ENCODE measurements around the gene VIL1.

Gene VIL1

DNA sequence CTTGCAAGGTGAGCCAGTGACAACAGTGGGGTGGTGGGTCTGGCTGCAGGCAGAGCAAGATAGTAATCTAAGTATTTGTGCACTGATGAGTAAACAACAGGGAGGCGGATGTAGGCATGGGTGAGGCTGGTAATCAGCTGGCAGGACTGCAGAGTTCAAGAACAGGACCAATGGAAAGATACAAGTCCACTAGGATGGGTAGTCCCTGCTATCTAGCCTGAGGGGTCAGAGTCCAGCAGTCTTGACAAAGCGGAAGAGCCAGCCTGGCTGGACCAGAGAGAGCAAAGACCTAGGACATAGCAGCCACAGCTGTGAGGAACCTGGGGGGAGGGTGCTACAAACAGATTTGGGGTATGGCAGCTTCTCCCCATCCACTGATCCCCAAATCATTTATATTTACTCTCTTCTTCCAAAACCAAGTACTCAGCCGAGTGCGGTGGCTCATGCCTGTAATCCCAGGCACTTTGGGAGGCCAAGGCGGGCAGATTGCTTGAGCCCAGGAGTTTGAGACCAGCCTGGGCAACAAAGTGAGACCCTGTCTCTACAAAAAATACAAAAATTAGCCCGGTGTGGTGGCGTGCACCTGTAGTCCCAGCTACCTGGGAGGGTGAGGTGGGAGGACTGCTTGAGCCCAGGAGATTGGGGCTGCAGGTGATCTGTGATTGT is 25.9 kb downstream of the VIL1 start:
- no peak for DNase-seq (ENCODE audit: low read depth in 2 of 2)

DNA sequence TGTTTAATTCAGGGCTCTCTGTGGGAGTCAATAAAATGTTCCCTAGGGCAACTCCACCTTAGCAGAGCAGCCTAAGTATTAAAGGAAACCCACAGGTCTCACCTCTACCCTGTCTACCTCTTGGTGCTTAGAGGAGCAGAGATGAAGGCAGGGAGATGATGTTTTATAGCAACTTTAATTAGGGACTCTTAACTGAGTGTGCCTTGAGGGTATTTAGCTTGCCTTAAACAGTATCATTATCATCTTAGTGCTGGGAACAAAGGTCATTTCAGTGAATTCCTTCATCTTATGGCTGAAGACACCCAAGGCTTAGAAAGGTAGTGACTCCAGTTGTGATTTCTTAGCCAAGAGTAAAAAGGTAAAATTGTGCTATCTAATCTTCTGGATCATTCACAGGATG is 26.7 kb downstream of the VIL1 start:
- DNase-seq (ENCODE audit: low read depth in 2 of 2), result no peak

DNA sequence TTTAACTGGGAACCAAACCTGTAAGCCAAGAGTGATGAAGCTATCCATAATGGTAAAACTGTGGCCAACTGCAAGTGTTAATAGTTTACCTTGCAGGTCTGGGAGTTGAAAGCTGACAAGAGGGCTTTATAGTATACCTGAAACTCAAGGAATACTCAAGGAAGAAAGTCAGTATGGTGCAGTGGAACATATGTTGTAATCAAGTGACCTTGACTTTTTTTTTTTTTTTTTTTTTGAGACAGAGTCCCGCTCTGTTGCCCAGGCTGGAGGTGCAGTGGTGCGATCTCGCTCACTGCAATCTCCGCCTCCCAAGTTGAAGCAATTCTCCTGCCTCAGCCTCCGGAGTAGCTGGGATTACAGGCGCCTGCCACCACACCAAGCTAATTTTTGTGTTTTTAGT is 27.6 kb downstream of the VIL1 start:
- no peak for DNase-seq (ENCODE audit: low read depth in 2 of 2)

DNA sequence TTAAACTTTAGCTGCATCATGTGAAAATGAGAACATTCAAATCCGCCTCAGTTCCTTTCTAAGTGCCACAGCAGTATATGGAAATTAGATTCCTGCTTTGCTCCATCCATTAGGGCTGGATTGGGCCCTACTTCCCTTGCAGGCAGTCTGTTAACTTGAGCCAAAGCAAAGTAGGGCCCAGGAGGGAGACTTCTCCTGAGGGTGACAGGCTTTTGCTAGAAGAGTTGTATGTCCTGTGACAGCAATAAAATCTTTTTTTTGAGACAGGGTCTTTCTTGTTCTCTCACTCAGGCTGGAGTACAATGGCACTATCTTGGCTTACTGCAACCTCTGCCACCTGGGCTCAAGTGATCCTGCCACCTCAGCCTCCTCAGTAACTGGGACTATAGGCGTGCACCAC is 28.1 kb downstream of the VIL1 start:
- DNase-seq (ENCODE audit: low read depth in 2 of 2), result no peak

DNA sequence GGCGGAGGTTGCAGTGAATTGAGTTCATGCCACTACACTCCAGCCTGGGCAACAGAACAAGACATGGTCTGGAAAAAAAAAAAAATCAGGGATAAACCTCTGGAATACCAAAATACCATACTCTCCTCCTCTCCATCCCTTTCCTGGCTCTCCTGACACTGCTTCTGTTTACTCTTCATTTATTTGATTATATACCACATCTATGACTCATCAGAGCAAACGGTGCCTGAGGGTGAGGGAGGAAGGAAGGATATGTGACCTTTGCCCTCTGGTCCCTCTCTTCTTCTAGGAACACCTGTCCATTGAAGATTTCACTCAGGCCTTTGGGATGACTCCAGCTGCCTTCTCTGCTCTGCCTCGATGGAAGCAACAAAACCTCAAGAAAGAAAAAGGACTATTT is 30.0 kb downstream of the VIL1 start:
- DNase-seq (ENCODE audit: low read depth in 2 of 2), result no peak

DNA sequence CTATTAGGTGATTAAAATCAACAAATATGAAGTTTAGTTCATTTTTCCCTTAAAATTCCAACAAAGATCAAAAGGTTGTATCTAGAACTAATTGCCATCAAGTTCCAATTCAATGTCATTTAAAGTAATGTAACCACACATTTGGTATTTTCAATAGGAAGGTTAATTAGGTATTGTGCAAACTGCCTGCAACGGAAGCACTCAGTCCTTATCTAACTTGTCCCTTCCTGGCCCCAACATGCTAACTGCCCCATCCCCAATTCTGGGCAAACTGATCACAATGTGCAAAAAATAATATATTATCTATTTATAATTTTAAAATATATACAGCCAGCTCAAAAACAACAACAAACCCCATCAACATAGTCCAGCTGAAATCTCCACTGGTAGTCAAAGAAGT is 33.2 kb downstream of the VIL1 start:
- no peak for DNase-seq (ENCODE audit: low read depth in 2 of 2)

DNA sequence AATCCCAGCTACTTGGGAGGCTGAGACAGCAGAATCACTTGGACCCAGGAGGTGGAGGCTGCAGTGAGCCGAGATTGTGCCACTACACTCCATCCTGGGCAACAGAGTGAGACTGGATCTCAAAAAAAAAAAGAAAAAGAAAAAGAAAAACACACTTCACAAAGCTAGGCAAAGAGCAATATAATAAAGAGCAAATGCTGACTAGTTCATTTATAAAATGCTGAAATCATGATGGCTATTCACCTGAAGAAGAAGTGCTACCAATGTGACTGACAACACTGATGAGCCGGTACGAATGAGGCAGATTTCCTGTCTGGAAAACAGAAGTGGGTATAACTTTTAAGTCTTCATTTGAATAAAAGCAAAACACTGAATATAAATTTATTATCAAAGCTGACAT is 37.9 kb downstream of the VIL1 start:
- DNase-seq (ENCODE audit: low read depth in 2 of 2), result no peak

DNA sequence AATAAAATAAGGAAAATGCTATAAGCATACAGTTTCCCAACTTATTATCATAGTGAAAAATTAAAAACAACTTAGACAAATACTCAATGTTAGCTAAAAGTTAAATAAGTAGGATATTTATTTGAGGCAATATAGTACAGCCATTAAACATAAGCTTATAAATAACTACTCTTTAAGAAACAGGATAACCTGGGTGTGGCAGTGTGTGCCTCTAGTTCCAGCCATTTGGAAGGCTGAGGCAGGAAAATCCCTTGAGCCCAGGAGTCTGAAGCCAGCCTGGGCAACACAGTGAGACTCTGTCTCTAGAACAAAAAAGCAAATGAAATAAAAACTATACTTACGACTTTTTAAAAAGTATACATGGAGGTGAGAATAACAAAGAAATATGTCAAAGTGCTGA is 39.7 kb downstream of the VIL1 start:
- no peak for DNase-seq (ENCODE audit: low read depth in 2 of 2)

DNA sequence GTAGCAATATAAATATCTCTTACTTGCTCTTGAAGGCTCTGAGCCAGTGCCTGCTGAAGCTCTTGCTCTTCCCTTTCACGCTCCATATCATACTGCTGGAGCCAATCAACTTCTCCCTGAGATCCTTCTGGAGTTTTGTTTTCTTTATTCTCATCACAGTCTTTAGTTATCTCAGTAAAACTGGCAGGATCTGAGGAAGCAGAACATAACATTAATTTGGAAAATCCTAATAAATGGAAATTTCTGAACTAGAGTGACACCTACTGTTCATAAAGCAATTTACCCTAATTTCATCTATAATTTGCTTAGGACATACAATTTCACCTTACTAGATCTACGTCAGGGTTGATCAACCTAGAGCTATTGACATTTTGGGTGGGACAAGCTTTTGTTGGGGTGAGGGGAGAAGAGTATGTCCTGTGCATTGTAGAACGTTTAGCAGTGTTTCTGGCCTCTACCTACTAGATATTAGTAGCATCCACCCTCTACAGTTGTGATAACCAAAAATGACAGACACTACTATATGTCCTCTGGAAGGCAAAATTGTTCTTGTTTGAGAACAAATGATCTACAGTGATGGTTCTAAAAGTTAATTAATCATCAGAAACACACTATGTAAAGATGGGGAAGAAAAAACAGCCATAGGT is 47.2 kb downstream of the VIL1 start:
- no peak for DNase-seq (ENCODE audit: low read depth in 2 of 2)

DNA sequence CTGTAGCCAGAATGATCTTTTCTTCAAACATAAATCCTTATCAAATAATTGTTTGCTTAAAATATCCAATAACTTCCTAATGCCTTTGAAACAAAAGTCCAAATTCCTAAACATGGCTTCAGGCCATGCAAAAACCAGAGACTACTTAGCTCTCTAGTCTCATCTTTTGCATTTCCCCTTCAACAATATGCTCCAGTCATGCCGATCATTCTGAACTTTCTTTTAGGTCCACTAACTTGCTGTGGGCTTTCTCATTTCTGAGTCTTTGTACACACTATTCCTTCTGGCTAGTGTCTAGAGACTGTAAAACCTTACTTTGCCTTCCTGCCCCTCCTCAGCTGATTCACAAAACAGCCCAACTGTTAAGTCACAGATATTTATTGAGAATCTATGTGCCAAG is 51.5 kb downstream of the VIL1 start:
- no peak for DNase-seq (ENCODE audit: low read depth in 2 of 2)

DNA sequence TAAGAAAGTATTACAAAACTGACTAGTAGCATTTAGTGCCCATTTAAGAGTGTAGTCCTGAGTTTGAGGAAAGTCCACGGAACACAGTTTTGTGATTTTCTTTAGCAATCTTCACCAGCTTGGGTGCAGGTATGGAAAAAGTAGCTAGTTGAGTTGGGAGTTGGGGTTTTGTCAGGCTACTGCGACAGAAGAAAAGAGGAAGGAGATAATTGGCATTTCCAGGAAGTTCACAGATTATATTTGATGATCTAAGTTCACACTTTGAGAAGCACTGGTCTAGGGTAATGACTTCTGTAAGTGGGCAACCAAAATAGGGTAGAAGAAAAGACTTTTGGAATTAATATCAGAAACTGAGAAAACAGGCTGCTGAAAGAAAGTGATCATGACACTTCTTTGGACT is 52.1 kb downstream of the VIL1 start:
- no peak for DNase-seq (ENCODE audit: low read depth in 2 of 2)

DNA sequence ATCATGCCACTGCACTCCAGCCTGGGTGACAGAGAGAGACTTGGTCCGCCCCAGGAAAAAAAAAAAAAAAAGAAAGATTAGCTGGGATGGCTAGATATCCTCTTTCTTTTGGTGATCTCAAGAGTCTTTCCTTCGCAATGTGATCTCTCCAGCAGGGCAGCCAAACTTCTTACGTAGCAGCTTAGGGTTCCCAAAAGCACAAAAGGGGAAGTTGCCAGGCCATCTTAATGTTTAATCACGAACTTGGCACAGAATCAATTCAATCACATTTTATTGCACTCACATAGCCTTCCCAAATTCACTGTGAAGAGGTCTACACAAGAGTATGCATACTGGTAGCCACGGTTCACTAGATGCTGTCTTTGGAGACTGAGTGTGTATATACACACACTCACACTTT is 53.1 kb downstream of the VIL1 start:
- DNase-seq (ENCODE audit: low read depth in 2 of 2), result no peak

DNA sequence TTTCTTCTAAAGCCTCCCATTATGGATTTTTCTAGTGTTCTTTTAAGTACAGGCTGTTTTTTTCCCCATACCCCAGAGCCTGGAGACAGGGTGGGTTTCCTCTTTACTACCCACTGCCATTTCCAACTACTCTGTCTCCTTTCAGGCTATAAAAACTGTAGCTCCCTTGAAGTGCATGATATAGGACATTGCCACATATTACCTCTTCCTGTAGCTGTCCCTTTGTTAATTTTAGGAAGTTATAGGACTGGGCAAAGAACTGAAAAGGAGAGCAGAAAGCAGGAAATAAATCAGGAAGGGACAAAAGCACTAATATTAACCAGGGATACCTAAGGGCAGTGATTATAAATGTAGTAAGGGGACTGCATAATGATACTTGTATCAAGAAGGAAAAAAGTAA is 54.1 kb downstream of the VIL1 start:
- no peak for DNase-seq (ENCODE audit: low read depth in 2 of 2)

DNA sequence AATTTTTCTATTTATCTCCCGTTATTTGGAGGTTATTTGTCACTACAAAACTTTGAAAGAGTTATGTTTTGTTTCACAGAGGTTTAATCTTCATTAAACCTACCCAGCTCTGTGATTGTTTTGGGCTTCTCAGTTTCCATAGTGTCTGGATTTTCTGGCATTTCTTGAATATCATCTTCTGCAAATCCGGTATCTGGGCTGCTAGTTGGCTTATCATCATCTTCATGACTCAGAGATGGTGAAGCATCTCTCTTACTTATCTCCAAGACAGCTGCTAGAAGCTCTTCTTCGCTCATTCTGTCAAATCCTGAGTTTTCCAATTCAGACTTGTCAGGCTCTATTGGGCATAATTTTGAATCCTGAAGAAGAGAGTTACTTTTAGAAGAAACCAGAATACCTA is 55.6 kb downstream of the VIL1 start:
- no peak for DNase-seq (ENCODE audit: low read depth in 2 of 2)

DNA sequence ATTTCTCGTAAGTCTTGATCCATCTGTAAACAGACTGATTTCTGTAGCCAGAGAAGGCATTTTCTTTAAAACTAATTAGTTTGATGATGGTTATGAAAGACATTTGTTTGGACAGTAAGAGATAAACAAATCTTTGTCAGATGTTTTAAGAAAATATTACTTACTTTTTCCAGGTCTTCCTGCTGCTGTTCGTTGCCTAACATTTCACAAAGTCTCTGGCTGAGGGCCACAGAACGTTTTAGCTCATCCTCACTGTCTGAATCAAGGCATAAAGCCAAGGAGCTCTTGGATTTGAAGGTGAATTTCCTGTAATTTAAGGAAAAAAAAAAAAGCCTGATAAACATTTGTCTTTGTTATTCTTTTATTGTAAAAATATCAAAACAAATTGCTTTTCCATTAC is 57.8 kb downstream of the VIL1 start:
- DNase-seq (ENCODE audit: low read depth in 2 of 2), result no peak

DNA sequence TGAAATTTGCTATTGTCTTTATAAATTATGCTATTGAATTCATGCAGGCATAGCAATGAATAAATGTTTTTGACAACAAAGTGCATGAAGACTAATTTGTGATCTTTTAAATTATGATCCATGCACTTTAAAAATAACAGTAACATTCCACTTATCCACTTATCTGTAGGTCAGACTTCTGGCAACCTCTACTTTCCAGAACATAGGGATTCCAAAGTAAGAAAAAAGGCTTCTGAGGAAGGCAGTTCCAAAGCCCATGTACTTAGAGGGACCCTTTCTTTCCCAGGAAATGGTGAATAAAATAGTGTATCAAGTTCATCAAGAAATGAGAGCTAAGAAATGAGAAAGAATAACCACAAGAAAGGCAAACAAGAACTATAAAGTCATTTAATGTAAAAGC is 58.3 kb downstream of the VIL1 start:
- no peak for DNase-seq (ENCODE audit: low read depth in 2 of 2)

DNA sequence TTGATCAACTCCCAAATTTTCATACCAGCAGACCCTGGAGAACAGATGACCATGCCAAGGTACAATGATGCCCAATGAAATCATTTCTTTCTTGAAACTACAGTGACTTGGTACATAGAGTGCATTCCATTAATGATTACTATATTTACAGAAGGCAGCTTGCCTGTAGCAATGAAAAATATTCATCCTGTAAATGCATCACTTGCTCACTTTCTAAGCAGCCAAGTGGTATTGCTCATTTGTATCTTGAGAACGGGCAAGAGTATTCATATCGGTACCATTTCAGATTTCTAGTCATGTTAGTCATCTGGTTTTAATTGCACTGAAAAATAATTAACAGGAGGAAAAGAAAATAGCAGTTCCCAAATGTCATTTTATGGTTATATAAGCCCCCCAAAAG is 59.6 kb downstream of the VIL1 start:
- no peak for DNase-seq (ENCODE audit: low read depth in 2 of 2)

DNA sequence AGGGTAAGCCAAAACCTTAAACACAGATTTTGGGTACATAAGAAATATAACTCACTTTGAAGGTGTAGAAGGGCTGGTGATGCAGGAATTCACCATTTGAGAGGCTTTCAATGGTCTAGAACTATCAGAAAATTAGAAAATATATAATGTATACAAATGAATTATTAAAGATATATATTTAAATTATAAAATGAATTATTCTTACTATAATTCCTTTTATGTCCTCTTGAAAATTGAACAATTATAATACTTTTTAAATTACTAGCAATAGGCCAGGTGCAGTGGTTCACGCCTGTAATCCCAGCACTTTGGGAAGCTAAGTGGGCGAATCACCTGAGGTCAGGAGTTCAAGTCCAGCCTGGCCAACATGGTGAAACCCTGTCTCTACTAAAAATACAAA is 60.7 kb downstream of the VIL1 start:
- no peak for DNase-seq (ENCODE audit: low read depth in 2 of 2)

DNA sequence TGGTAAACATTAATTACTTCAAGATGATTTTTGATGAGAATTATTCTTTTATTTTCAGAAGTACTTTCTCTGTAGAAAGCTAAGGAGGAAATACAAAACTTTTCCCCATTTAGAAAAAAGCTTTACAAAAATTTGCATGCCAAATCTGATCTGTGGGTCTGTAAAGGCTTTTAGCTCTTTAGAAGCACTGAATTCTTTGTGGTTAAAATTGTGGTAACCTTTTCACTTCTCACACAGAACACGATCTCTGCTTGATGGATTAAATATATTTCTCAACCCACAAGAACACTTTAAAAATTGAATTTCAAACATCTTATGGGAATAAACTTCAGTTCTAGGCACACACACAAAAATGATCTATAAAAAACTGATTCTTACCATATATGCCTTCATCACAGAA is 63.7 kb downstream of the VIL1 start:
- no peak for DNase-seq (ENCODE audit: low read depth in 2 of 2)

DNA sequence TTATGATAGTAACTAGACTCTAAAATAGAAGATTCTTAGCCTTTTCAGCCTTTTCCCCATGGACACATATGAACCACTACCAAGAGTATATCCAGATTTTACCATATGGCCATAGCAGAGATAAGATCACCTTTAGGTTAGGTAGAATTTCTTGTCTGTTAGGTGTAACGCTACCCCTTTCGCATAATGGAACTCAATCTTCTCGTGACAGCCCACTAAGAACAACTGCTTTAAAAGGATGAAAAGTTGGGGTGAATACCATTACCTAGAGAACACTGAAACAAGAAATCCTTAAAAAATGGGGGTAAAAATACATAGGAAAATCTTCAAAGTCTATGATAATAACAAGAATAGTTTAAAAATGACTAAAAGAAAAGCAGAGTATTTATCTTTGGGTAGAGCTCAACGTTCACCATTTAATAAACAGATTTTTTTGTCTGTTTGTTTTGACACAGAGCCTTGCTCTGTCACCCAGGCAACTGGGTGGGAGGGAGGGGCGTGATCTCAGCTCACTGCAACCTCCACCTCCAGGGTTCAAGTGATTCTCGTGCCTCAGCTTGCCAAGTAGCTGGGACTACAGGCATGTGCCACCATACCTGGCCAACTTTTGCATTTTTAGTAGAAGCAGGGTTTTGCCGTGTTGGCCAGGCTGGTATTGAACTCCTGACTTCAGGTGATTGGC is 67.2 kb downstream of the VIL1 start:
- DNase-seq (ENCODE audit: low read depth in 2 of 2), result no peak

DNA sequence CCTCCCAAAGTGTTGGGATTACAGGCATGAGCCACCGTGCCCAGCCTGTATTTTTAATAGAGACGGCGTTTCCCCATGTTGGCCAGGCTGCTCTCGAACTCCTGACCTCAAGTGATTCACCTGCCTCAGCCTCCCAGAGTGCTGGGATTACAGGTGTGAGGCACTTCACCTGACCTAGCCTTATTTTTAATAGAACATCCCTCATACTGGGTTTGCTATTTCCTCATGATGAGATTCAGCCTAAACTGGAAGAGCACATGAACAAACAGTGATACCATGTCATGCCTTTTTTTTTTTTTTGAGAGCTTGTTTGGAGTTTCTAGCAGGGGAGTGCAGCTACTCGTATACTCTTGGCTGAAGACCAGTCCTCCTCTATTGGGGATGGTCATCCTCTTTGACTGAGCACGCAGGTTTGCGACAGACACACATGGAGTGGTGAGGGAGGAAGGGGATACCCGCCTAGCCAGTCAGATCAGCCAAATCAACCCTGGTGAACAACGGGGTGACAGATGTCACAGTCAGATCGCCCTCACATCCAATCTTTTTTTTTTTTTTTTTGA is 81.7 kb downstream of the VIL1 start:
- DNase-seq (ENCODE audit: low read depth in 2 of 2), result no peak

DNA sequence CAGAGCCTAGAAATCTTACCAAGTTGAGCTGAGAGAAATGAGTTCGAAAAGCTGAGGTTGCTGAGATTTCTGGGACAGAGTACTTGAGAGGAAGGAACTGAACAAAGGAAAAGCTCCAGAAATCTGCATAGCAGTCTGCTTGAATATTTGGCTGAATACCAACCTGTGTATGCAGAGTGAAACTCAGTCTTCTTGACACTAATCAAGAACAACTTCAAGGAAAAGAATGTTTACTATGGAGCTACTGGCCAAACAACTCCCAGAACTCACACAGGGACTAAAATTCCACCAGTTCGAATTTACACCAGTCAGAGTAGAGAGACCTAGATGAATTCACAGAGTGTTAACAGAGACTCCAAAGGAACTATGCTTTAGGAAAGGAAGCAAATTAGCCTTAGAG is 82.7 kb downstream of the VIL1 start:
- no peak for DNase-seq (ENCODE audit: low read depth in 2 of 2)
